GM12872 (cell line): ENCODE results near the gene PLEKHG2.

Experiments
- CTCF ChIP-seq: IDR thresholded peaks from 3 replicates; pipeline ENCODE4 v1.5.1; 2011; ENCODE audit warnings: low read depth, mild to moderate bottlenecking, low read length, moderate library complexity; ENCODE audit not compliant: insufficient read depth

PLEKHG2 gene

GRCh38 chr19:39405958-39406655 is 6.4 kb upstream of the PLEKHG2 start:
- TF ChIP-seq CTCF = no peak

- no peak for TF ChIP-seq CTCF
Observed at GRCh38 chr19:39406656-39407409, 5.6 kb upstream of the PLEKHG2 start, which contains the start of gene ZFP36. Gene ZFP36, plus strand, starts transcription at chr19:39406847. Its CDS starts 58 bp downstream, at chr19:39406905.

DNA sequence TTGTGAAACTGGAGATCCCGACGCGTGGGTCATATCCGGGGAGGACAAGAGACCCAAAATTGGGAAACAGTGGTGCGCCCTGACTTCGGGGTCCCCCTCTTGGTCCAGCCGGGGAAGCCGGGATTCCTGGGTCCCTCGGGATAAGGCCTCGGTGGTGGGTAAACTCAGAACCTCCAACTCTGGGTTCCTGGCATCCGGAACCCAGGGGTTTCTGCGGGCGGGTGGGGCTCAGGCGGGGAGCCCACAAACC is 5.1 kb upstream of the PLEKHG2 start:
- TF ChIP-seq CTCF = no peak

- TF ChIP-seq CTCF = no peak
Observed at GRCh38 chr19:39407660-39408391, 4.6 kb upstream of the PLEKHG2 start.

GRCh38 chr19:39408392-39409207 is 3.9 kb upstream of the PLEKHG2 start:
- TF ChIP-seq CTCF = no peak

- TF ChIP-seq CTCF = no peak
Observed at GRCh38 chr19:39409208-39410016, 3.1 kb upstream of the PLEKHG2 start.
